ENCODE data around the gene MIDN. TPM values are rescaled to one million over a fixed set of nuclear protein-coding genes. Genes with fewer than 3 reads are reported as not detected.

MIDN gene
- total RNA-seq, 1 donor from 2014 or later: 15.8 TPM

GRCh38 chr19:1284979-1285736 lies 36.8 kb downstream of the MIDN start:
- TF ChIP-seq, protein P1, sequence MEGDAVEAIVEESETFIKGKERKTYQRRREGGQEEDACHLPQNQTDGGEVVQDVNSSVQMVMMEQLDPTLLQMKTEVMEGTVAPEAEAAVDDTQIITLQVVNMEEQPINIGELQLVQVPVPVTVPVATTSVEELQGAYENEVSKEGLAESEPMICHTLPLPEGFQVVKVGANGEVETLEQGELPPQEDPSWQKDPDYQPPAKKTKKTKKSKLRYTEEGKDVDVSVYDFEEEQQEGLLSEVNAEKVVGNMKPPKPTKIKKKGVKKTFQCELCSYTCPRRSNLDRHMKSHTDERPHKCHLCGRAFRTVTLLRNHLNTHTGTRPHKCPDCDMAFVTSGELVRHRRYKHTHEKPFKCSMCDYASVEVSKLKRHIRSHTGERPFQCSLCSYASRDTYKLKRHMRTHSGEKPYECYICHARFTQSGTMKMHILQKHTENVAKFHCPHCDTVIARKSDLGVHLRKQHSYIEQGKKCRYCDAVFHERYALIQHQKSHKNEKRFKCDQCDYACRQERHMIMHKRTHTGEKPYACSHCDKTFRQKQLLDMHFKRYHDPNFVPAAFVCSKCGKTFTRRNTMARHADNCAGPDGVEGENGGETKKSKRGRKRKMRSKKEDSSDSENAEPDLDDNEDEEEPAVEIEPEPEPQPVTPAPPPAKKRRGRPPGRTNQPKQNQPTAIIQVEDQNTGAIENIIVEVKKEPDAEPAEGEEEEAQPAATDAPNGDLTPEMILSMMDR (IDR thresholded peaks at IDR 0.05; ENCODE audit: insufficient read depth, low read length, severe bottlenecking): no peak
- DNase-seq (ENCODE audit: low read depth): no peak
- H3K4me3 ChIP-seq (ENCODE audit: low read depth, low read length): no peak overlapping the region
- no peaks in the 10 kb centered on the region for H3K36me3 ChIP-seq (ENCODE audit: control insufficient read depth, insufficient read depth, low read length)
- peaks cover 25% of the 10 kb centered on the region for H3K27me3 ChIP-seq (ENCODE audit: control insufficient read depth, insufficient read depth, low read length)
- no peak for FAIRE-seq

DNA sequence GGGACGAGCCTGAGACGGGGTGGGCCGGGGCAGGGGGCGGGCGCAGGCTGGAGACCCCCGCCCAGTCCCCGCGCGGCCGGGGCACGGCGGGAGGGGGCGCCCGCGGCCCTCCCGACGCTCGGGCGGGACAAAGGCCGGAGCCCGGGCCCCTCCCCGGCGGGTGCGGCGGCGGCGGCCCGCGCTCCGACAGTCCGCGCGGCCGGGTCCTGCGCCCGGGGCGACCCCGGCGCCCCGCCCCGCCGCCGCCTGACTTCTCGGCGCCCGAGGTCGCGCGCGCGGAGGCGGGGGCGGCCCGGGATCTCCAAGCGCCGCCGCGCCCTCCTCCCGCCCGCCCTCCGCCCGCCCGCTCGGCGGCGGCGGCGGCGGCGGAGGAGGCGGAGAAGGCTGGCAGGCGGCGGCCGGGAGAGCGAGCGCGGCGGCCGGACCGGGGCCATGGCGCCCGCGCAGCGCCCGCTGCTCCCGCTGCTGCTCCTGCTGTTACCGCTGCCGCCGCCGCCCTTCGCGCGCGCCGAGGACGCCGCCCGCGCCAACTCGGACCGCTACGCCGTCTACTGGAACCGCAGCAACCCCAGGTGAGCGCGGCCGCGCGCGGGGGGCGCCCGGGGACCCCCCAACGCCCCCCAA lies 37.5 kb downstream of the MIDN start, which contains the start of gene EFNA2:
Gene EFNA2, plus strand, starts transcription at position 137 of the 624 bp plus-strand sequence. Its CDS starts 296 bp downstream, at position 433.
- TF ChIP-seq, protein P1 (IDR thresholded peaks at IDR 0.05; ENCODE audit: insufficient read depth, low read length, severe bottlenecking): no peak
- no peak for FAIRE-seq
- H3K36me3 ChIP-seq (ENCODE audit: control insufficient read depth, insufficient read depth, low read length): no peaks in the 10 kb centered on the region
- H3K27me3 ChIP-seq (ENCODE audit: control insufficient read depth, insufficient read depth, low read length): peaks cover 25% of the 10 kb centered on the region
- DNase-seq (ENCODE audit: low read depth): no peak
- H3K4me3 ChIP-seq (ENCODE audit: low read depth, low read length): no peak within 1 kb of the TSS

DNA sequence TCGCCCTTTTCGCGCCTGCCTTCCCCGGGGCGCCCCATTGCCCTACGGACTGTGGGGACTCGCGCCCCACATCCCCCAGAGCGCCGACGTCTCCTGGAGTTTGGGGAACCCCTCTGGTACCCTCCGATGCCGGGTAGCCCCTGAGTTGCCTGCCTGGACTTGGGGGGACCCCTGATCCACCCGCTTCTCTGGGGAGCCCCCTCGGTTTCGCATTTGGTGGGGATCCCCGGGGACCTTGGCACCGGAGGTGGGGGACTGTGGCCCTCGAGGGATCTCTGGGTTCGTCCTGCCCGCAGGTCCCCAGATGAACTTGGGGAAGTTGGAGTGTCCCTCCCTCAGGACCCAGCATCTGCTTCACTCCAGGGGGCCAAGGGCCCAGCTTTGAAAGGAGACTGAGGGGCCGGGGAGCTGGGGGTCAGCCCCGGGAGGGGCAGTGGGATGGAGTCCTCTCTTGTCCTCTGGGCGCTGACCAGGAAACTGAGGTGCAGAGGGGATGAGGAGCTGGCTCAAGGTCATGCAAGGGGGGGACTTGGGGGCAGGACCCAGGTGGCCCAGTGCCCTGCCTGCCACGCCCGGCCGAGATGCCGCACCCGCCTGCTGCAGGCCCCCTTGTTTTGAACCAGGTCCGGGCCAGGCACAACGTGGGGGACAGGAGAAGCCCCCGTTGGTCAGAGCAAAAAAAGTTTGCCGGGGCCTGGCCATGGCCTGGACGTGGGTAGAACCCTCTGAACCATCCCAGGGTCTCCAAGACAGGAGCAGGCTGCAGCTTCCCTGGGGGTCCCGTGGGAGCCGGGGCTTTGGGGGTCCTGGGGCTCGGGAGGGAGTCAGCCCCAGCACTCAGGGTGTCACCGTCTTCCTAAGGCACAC lies 38.3 kb downstream of the MIDN start:
- Histone ChIP-seq H3K27me3 (ENCODE audit: control insufficient read depth, insufficient read depth, low read length) (peaks cover 25% of the 10 kb centered on the region), H3K4me3 (ENCODE audit: low read depth, low read length) (no peak overlapping the region), H3K36me3 (ENCODE audit: control insufficient read depth, insufficient read depth, low read length) (no peaks in the 10 kb centered on the region)
- no peak for FAIRE-seq
- DNase-seq (ENCODE audit: low read depth): no peak
- TF ChIP-seq, protein P1 (IDR thresholded peaks at IDR 0.05; ENCODE audit: insufficient read depth, low read length, severe bottlenecking): no peak

- peaks cover 25% of the 10 kb centered on the region for H3K27me3 ChIP-seq (ENCODE audit: control insufficient read depth, insufficient read depth, low read length)
- TF ChIP-seq, protein P1 (IDR thresholded peaks at IDR 0.05; ENCODE audit: insufficient read depth, low read length, severe bottlenecking): no peak
- H3K36me3 ChIP-seq (ENCODE audit: control insufficient read depth, insufficient read depth, low read length): no peaks in the 10 kb centered on the region
- no peak overlapping the region for H3K4me3 ChIP-seq (ENCODE audit: low read depth, low read length)
- FAIRE-seq (no peak), DNase-seq (ENCODE audit: low read depth) (no peak)
Observed at GRCh38 chr19:1287354-1288225, 39.2 kb downstream of the MIDN start.

DNA sequence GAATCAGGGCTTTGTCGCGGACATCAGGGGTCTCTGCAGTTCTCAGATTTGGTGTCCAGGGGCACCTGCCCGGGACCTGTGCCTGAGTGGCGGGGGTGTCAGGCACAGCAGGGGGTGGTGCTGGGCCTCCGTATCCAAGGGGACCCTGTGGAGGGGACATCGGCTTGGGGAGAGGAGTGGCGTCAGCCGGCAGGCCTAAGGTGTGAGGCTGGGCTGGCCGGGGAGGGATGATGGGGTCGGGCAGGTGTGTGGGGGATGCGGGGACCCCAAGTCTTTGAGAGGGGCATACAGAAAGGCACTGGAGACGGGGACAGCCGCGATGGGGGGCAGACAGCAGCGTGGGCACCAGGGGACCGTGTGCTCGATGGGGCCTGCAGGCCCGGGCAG lies 39.8 kb downstream of the MIDN start:
- DNase-seq (ENCODE audit: low read depth) (no peak), FAIRE-seq (no peak)
- no peak overlapping the region for H3K4me3 ChIP-seq (ENCODE audit: low read depth, low read length)
- TF ChIP-seq, protein P1 (IDR thresholded peaks at IDR 0.05; ENCODE audit: insufficient read depth, low read length, severe bottlenecking): no peak
- no peaks in the 10 kb centered on the region for H3K36me3 ChIP-seq (ENCODE audit: control insufficient read depth, insufficient read depth, low read length)
- H3K27me3 ChIP-seq (ENCODE audit: control insufficient read depth, insufficient read depth, low read length): peaks cover 25% of the 10 kb centered on the region

Data from bronchial epithelial cell (primary cell).